K562 (cell line): ENCODE measurements around the gene TMEM187. TPM values are rescaled to one million over a fixed set of nuclear protein-coding genes. Genes with fewer than 3 reads are reported as not detected.
A peak's percentile ranks its signal among the peaks of the same experiment; 100 is the strongest.

ENCODE experiments used
- ATF1 ChIP-seq, 2 experiments: fragments of 450-650 bp in 1 of 2; IDR thresholded peaks; 2 replicates each; pipeline ENCODE4 v1.6.1; 2016; ENCODE audit warnings: missing compliant biosample characterization in 1 of 2, missing genetic modification characterization in 1 of 2
- CEBPB ChIP-seq: fragments of 450-650 bp; IDR thresholded peaks from 2 replicates; pipeline ENCODE4 v1.6.1; 2016; ENCODE audit warnings: missing genetic modification characterization, missing compliant biosample characterization
- CHD1 ChIP-seq: fragments of 200-600 bp; sonication (generic); IDR thresholded peaks from one replicate; pipeline ENCODE4 v1.6.1; 2012; ENCODE audit warnings: mild to moderate bottlenecking, moderate library complexity, low read length, inconsistent platforms
- FOSL1 ChIP-seq: fragments of 200-800 bp; sonication (Bioruptor generic); conservative IDR thresholded peaks from 2 replicates; pipeline ENCODE4 v1.6.1; 2016; ENCODE audit warnings: missing genetic modification characterization, missing compliant biosample characterization
- KLF13 ChIP-seq: fragments of 450-650 bp; IDR thresholded peaks from 2 replicates; pipeline ENCODE4 v1.6.1; 2016; ENCODE audit warnings: missing genetic modification characterization, low read depth, mild to moderate bottlenecking, missing compliant biosample characterization, moderate library complexity, borderline replicate concordance
- MAFK ChIP-seq: IDR thresholded peaks from 2 replicates; pipeline ENCODE4 v1.6.1; 2011; ENCODE audit warnings: low read length, improper control_type of control experiment
- NR2C2 ChIP-seq, 2 experiments: fragments of 200-800 bp in 1 of 2; sonication (Bioruptor generic) in 1 of 2; sonication (generic) in 1 of 2; formaldehyde crosslinking in 1 of 2; IDR thresholded peaks; 2 replicates each; pipeline versions ENCODE4 v1.6.1 to v1.8.0; 2016 to 2022; ENCODE audit warnings: mild to moderate bottlenecking in 1 of 2, missing compliant biosample characterization in 1 of 2, missing genetic modification characterization in 1 of 2, missing genetic modification reagents in 1 of 2
- SRF ChIP-seq, 2 experiments: fragments of 250-450, 450-650 bp in 1 of 2; sonication (Bioruptor Pico) in 1 of 2; sonication (generic) in 1 of 2; formaldehyde crosslinking; IDR thresholded peaks; 2 replicates each; pipeline versions ENCODE4 v1.5.0 to v1.5.1; 2020 to 2022; ENCODE audit warnings: mild to moderate bottlenecking in 1 of 2, missing genetic modification reagents in 1 of 2
- THAP12 ChIP-seq: fragments of 250-450 bp; sonication (Bioruptor Pico); IDR thresholded peaks from 2 replicates; pipeline ENCODE4 v1.9.0; 2021; ENCODE audit warnings: mild to moderate bottlenecking, inconsistent platforms
- ZNF384 ChIP-seq: IDR thresholded peaks from 2 replicates; pipeline ENCODE4 v1.6.1; 2012; ENCODE audit warnings: low read depth, low read length, improper control_type of control experiment
- ZNF507 ChIP-seq: conservative IDR thresholded peaks from 2 replicates; pipeline ENCODE4 v1.6.1; 2017; ENCODE audit warnings: missing genetic modification characterization, missing compliant biosample characterization
- ZNF511 ChIP-seq: sonication (generic); formaldehyde crosslinking; IDR thresholded peaks from 2 replicates; pipeline ENCODE4 v1.8.0; 2022; ENCODE audit warnings: mild to moderate bottlenecking, missing genetic modification reagents
- ZNF512 ChIP-seq: IDR thresholded peaks from 2 replicates; pipeline ENCODE4 v1.6.1; 2016; ENCODE audit warnings: missing genetic modification characterization, missing compliant biosample characterization
- ZNF609 ChIP-seq: sonication (generic); formaldehyde crosslinking; IDR thresholded peaks from 2 replicates; pipeline ENCODE4 v1.8.1; 2023; ENCODE audit warnings: missing genetic modification reagents, mild to moderate bottlenecking, borderline replicate concordance
- ZNF655 ChIP-seq: fragments of 250-450 bp; sonication (Bioruptor Pico); IDR thresholded peaks from 2 replicates; pipeline ENCODE4 v1.5.0; 2021
- ZNF707 ChIP-seq: fragments of 250-450 bp; sonication (Bioruptor Pico); conservative IDR thresholded peaks from 2 replicates; pipeline ENCODE4 v1.8.0; 2022; ENCODE audit warnings: inconsistent platforms, mild to moderate bottlenecking, moderate library complexity
- ZSCAN29 ChIP-seq: fragments of 450-650 bp; IDR thresholded peaks from 2 replicates; pipeline ENCODE4 v1.6.1; 2017
- polyA plus RNA-seq, 8 experiments: library from polyadenylated mRNA; depleted of rRNA in 4 of 8; stranded (reverse) in 5 of 8; unstranded in 3 of 8; fragments of >200 nt; fragmentation: Nextera tagmentation in 2 of 8; fragmentation: Illumina TruSeq in 1 of 8; extraction: Ambion mirVana in 2 of 8; extraction: Trizol in 1 of 8; gene quantifications; 2 replicates each; pipeline versions ENCODE4 v1.2.1 to v1.2.3, GENCODE V29; 2011 to 2014; ENCODE audit warnings: inconsistent platforms in 1 of 8, missing spikeins in 1 of 8
- total RNA-seq, 7 experiments: library from RNA; depleted of rRNA in 6 of 7; stranded (reverse); fragments of >200 nt in 6 of 7; fragmentation: Illumina TruSeq in 2 of 7; extraction: Trizol in 2 of 7; gene quantifications; 2 replicates each; pipeline versions ENCODE4 v1.2.1 to v1.2.3, GENCODE V29; 2011 to 2021; ENCODE audit warnings: low replicate concordance in 1 of 7

Gene TMEM187
- total and polyA plus RNA-seq, 9 of the 15 experiments (the other 6 are each of a cell fraction or from before 2014, with no cell fraction given) = 0.13 to 6.4 (median 1.6) TPM

- TF ChIP-seq ZNF512 (tag) = no peak
- peak; percentile 45; the same call in 1 of the 2 replicates for TF ChIP-seq FOSL1
- TF ChIP-seq KLF13 (tag) = peak; percentile 80
- no peak for TF ChIP-seq ZSCAN29
- peak; percentile 51 for TF ChIP-seq CEBPB (tag)
- TF ChIP-seq ZNF655 (CRISPR knock-in tag) = no peak
- TF ChIP-seq ZNF384 = no peak
- no peak for TF ChIP-seq CHD1
- no peak; the same call in 1 of the 2 replicates for TF ChIP-seq ZNF707 (CRISPR knock-in tag)
- TF ChIP-seq ATF1 (CRISPR knock-in tag; IDR thresholded peaks at IDR 0.05) = no peak
- TF ChIP-seq ATF1 (tag; IDR thresholded peaks at IDR 0.05) = peak; percentile 63
- TF ChIP-seq SRF (CRISPR knock-in tag; IDR thresholded peaks at IDR 0.05) = no peak
- TF ChIP-seq THAP12 (CRISPR knock-in tag) = no peak
- peak; percentile 95 for TF ChIP-seq MAFK
- no peak for TF ChIP-seq ZNF507 (tag)
- TF ChIP-seq ZNF609 (CRISPR knock-in tag) = no peak
- no peak for TF ChIP-seq ZNF511 (CRISPR knock-in tag)
- TF ChIP-seq NR2C2 (CRISPR knock-in tag; IDR thresholded peaks at IDR 0.05) = no peak
- peak; percentile 70 for TF ChIP-seq NR2C2 (tag; IDR thresholded peaks at IDR 0.05)
Observed at GRCh38 chrX:154002215-154002719, 29.7 kb downstream of the TMEM187 start (continued).
